VCaP (cell line): ENCODE data around the gene SELENOP.

Source experiments
- H3K27ac ChIP-seq: fragments of 450-650 bp; 2 replicates; pipeline ENCODE4 v1.5.1; 2017
- TF ChIP-seq, protein P1 (sequence below): fragments of 450-650 bp; conservative IDR thresholded peaks from 2 replicates; pipeline ENCODE4 v1.5.1; 2017; ENCODE audit warnings: mild to moderate bottlenecking, moderate library complexity

Gene SELENOP

GRCh38 chr5:42839196-42839595 is 27.5 kb upstream of the SELENOP start:
- H3K27ac ChIP-seq = no peak overlapping the region
- TF ChIP-seq, protein P1, sequence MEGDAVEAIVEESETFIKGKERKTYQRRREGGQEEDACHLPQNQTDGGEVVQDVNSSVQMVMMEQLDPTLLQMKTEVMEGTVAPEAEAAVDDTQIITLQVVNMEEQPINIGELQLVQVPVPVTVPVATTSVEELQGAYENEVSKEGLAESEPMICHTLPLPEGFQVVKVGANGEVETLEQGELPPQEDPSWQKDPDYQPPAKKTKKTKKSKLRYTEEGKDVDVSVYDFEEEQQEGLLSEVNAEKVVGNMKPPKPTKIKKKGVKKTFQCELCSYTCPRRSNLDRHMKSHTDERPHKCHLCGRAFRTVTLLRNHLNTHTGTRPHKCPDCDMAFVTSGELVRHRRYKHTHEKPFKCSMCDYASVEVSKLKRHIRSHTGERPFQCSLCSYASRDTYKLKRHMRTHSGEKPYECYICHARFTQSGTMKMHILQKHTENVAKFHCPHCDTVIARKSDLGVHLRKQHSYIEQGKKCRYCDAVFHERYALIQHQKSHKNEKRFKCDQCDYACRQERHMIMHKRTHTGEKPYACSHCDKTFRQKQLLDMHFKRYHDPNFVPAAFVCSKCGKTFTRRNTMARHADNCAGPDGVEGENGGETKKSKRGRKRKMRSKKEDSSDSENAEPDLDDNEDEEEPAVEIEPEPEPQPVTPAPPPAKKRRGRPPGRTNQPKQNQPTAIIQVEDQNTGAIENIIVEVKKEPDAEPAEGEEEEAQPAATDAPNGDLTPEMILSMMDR = no peak

- TF ChIP-seq, protein P1 = no peak
- no peak overlapping the region for H3K27ac ChIP-seq
Observed at GRCh38 chr5:42837601-42838000, 25.9 kb upstream of the SELENOP start.

GRCh38 chr5:42836070-42836769 is 24.5 kb upstream of the SELENOP start:
- TF ChIP-seq, protein P1 = no peak
- H3K27ac ChIP-seq = no peak overlapping the region

GRCh38 chr5:42832060-42832459 is 20.4 kb upstream of the SELENOP start:
- H3K27ac ChIP-seq = no peak overlapping the region
- TF ChIP-seq, protein P1 = no peak

- TF ChIP-seq, protein P1 = no peak
- no peak overlapping the region for H3K27ac ChIP-seq
Observed at GRCh38 chr5:42830924-42831323, 19.2 kb upstream of the SELENOP start.

- TF ChIP-seq, protein P1 = no peak
- H3K27ac ChIP-seq = no peak overlapping the region
Observed at GRCh38 chr5:42828671-42829070, 17.0 kb upstream of the SELENOP start.

GRCh38 chr5:42826757-42827515 is 15.2 kb upstream of the SELENOP start:
- TF ChIP-seq, protein P1 = no peak
- no peak overlapping the region for H3K27ac ChIP-seq
